ENCODE data around the gene SLC6A2.

DNA sequence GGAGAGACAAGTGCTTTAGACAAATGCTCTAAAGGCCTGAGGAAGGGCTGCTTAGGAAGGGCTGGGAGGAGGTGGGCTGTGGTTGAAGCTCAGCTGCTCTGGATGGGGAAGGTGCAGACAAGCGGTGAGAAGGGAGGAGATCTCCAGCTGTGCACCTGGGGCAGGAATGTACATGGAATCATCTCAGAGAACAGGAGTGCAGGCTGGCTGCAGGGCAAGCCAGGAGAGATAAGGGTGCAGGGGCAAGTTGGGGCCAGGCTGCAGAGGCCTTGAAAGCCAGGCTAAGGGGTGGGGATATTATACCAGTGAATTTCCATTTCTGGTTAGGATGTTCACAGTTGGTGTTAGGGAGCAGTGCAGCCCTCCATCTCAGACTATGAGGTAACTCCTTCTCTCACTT lies 4.2 kb downstream of the SLC6A2 start:
- TF ChIP-seq EP300 (IDR thresholded peaks at IDR 0.05) (no peak), POLR2AphosphoS5 (IDR thresholded peaks at IDR 0.05) (no peak), POLR2A (IDR thresholded peaks at IDR 0.05) (no peak)
- TF ChIP-seq, protein P1, sequence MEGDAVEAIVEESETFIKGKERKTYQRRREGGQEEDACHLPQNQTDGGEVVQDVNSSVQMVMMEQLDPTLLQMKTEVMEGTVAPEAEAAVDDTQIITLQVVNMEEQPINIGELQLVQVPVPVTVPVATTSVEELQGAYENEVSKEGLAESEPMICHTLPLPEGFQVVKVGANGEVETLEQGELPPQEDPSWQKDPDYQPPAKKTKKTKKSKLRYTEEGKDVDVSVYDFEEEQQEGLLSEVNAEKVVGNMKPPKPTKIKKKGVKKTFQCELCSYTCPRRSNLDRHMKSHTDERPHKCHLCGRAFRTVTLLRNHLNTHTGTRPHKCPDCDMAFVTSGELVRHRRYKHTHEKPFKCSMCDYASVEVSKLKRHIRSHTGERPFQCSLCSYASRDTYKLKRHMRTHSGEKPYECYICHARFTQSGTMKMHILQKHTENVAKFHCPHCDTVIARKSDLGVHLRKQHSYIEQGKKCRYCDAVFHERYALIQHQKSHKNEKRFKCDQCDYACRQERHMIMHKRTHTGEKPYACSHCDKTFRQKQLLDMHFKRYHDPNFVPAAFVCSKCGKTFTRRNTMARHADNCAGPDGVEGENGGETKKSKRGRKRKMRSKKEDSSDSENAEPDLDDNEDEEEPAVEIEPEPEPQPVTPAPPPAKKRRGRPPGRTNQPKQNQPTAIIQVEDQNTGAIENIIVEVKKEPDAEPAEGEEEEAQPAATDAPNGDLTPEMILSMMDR (IDR thresholded peaks at IDR 0.05) = no peak
